K562 (cell line): Measurements from ENCODE around the gene SLIRP.

Experiments used
- ADNP ChIP-seq: fragments of 200-800 bp; sonication (Bioruptor generic); IDR thresholded peaks from 2 replicates; pipeline ENCODE4 v1.6.1; 2016; ENCODE audit warnings: missing genetic modification characterization, missing compliant biosample characterization
- CAMTA2 ChIP-seq: fragments of 250-450 bp; sonication (Bioruptor Pico); conservative IDR thresholded peaks from 2 replicates; pipeline ENCODE4 v1.5.1; 2022
- CTCFL ChIP-seq: IDR thresholded peaks from 2 replicates; pipeline ENCODE4 v1.6.1; 2011; ENCODE audit warnings: borderline replicate concordance, low read depth, mild to moderate bottlenecking, moderate library complexity, low read length; ENCODE audit not compliant: insufficient read depth, poor library complexity, severe bottlenecking
- JUND ChIP-seq, 2 experiments: IDR thresholded peaks; 2 replicates in 1 of 2; 3 replicates in 1 of 2; pipeline ENCODE4 v1.6.1; 2011; ENCODE audit warnings: borderline replicate concordance in 2 of 2, low read depth in 2 of 2, low read length in 2 of 2, improper control_type of control experiment in 1 of 2, missing biosample characterization in 1 of 2, missing genetic modification characterization in 1 of 2, missing genetic modification reagents in 1 of 2
- SMAD4 ChIP-seq: fragments of 250-450 bp; sonication (Bioruptor Pico); conservative IDR thresholded peaks from 2 replicates; pipeline ENCODE4 v1.8.0; 2021; ENCODE audit warnings: inconsistent platforms, mild to moderate bottlenecking, moderate library complexity
- SNAPC5 ChIP-seq: fragments of 250-450 bp; sonication (Bioruptor Pico); IDR thresholded peaks from 2 replicates; pipeline ENCODE4 v1.8.0; 2021; ENCODE audit warnings: moderate library complexity, mild to moderate bottlenecking, inconsistent platforms
- SREBF1 ChIP-seq: fragments of 150-350 bp; IDR thresholded peaks from 2 replicates; pipeline ENCODE4 v1.6.1; 2014; ENCODE audit warnings: antibody characterized with exemption, low read depth, low read length, borderline replicate concordance
- STAT5A ChIP-seq: IDR thresholded peaks from 2 replicates; pipeline ENCODE4 v1.6.1; 2012; ENCODE audit warnings: low read length, inconsistent platforms, borderline replicate concordance
- TAF1 ChIP-seq: IDR thresholded peaks from 2 replicates; pipeline ENCODE4 v1.6.1; 2011; ENCODE audit warnings: mild to moderate bottlenecking, low read length, moderate library complexity; ENCODE audit not compliant: insufficient read depth, control insufficient read depth, severe bottlenecking; ENCODE audit errors: extremely low read depth
- ZBTB43 ChIP-seq: sonication (generic); formaldehyde crosslinking; IDR thresholded peaks from 2 replicates; pipeline ENCODE4 v1.8.0; 2023; ENCODE audit warnings: mild to moderate bottlenecking, missing genetic modification reagents
- ZNF174 ChIP-seq: fragments of 250-450 bp; sonication (Bioruptor Pico); IDR thresholded peaks from 2 replicates; pipeline ENCODE4 v1.4.0; 2020; ENCODE audit warnings: mild to moderate bottlenecking
- ZNF239 ChIP-seq: fragments of 250-450 bp; sonication (Bioruptor Pico); IDR thresholded peaks from 2 replicates; pipeline ENCODE4 v1.4.0; 2020; ENCODE audit warnings: mild to moderate bottlenecking

GRCh38 chr14:77682158-77682553 lies 25.7 kb upstream of the SLIRP start:
- no peak for TF ChIP-seq STAT5A
- no peak for TF ChIP-seq ZBTB43 (CRISPR knock-in tag)
- TF ChIP-seq ZNF174 (CRISPR knock-in tag): no peak
- no peak for TF ChIP-seq ADNP (tag)
- TF ChIP-seq JUND (IDR thresholded peaks at IDR 0.05; ENCODE audit: borderline replicate concordance, low read depth, low read length): no peak
- TF ChIP-seq JUND (tag; IDR thresholded peaks at IDR 0.05; ENCODE audit: borderline replicate concordance, low read depth, low read length): no peak
- TF ChIP-seq CAMTA2 (CRISPR knock-in tag): no peak
- TF ChIP-seq SREBF1: no peak
- no peak for TF ChIP-seq SMAD4 (CRISPR knock-in tag)
- TF ChIP-seq TAF1: no peak
- no peak for TF ChIP-seq ZNF239 (CRISPR knock-in tag)
- TF ChIP-seq SNAPC5 (CRISPR knock-in tag): no peak
- no peak for TF ChIP-seq CTCFL
